Measurements from ENCODE around the gene EFNA5.

DNA sequence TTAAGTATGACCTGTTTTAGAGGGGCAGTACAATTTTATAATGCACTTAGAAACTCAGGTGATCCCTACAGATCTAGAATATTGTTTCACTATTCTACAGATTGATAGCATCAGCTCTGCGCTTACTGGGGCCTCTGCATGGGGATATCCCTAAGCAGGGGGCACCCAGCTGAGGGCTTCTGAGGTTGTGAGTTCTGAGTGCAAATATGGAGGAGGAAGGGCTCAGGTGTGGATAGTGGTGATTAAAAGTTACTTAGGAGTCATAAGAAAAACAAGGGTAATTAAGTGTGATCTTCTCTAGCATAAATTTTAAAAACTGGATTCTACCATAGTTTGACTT is 274.4 kb downstream of the EFNA5 start:
- TF ChIP-seq EZH2 (IDR thresholded peaks at IDR 0.05; ENCODE audit: insufficient read depth, poor library complexity, severe bottlenecking) (no peak), EZH2phosphoT487 (IDR thresholded peaks at IDR 0.05; ENCODE audit: insufficient read depth, low read depth) (no peak)
